Measurements from ENCODE around the gene DENND1B. TPM values are rescaled to one million over a fixed set of nuclear protein-coding genes. Genes with fewer than 3 reads are reported as not detected.
A peak's percentile ranks its signal among the peaks of the same experiment; 100 is the strongest.

DENND1B gene
- total and polyA plus RNA-seq, 12 donors = 1.7 to 14.3 (median 6.5) TPM

DNA sequence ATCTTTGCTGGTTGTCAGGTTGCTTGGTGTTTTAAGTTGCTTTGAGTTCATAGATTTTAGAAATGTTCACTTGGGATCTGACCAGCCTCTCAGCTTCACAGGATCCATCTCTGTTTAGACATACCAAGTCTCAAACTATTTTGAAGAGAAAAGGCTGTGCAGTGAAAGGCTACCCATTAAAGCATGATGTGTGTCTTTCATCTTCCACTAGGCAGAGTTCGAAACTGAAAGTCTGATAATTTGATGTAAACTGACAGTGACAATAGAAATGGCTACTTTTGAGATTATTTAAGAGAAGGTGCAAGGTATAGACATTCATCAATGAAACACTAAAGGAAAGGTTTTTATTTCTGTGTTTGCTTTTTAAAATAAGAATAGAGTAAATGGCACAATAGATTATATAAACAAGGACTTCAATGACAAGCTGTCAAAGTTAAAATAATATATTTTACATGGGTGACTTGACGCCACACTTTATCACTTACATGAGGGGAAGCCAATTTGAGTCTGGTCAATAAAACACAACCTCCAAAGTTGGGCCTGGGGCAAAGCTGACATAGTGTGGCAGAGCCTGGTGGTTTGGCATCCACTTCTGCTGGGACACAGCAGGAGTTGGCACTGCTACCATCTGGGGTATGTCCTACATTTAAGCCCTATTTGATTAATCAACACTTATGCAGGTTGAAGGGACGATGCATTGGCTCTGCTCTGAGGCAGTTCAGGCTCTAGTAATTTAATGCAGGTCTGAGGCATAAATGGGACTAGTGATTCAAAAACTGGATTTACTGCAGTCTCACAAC lies 309.6 kb downstream of the DENND1B start:
- Histone ChIP-seq H3K9me3 (replicated peaks in 1 of 3) (no peaks in the 10 kb centered on the region), H3K4me1 (replicated peaks in 1 of 2) (no peaks in the 10 kb centered on the region), H3K27ac (no peak overlapping the region), H3K27me3 (no peaks in the 10 kb centered on the region), H3K36me3 (replicated peaks in 1 of 2) (no peaks in the 10 kb centered on the region), H3K4me3 (no peak overlapping the region)
- 86 to 93% (median 90%) methylated on average over 3 of the region's 3 CpGs for WGBS, 4 donors
- intact Hi-C loops (cut with DNase I) = no loop called here
- no peak for DNase-seq
- TF ChIP-seq, protein P1, sequence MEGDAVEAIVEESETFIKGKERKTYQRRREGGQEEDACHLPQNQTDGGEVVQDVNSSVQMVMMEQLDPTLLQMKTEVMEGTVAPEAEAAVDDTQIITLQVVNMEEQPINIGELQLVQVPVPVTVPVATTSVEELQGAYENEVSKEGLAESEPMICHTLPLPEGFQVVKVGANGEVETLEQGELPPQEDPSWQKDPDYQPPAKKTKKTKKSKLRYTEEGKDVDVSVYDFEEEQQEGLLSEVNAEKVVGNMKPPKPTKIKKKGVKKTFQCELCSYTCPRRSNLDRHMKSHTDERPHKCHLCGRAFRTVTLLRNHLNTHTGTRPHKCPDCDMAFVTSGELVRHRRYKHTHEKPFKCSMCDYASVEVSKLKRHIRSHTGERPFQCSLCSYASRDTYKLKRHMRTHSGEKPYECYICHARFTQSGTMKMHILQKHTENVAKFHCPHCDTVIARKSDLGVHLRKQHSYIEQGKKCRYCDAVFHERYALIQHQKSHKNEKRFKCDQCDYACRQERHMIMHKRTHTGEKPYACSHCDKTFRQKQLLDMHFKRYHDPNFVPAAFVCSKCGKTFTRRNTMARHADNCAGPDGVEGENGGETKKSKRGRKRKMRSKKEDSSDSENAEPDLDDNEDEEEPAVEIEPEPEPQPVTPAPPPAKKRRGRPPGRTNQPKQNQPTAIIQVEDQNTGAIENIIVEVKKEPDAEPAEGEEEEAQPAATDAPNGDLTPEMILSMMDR (IDR thresholded peaks at IDR 0.05) = no peak
- no peak for TF ChIP-seq POLR2A (IDR thresholded peaks at IDR 0.05)

DNA sequence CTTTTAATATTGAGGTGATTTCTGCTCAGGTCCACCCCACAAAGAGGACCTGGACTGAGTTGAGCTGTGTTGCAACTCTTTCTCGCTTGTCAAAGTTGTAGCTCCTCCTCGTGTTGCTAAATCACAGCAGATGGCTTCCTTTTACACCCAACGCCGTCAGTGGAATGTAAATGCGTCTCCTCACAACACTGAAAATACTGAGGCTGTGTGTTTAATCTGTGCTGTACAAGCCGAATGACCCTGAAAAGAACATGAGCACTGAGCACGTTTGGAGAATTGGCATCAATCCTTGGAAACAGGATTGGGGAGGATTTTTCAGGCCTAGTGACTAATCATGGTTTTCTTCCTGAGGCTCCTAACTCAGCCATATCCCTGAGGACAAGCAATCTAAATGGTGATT lies 311.2 kb downstream of the DENND1B start:
- intact Hi-C loops (cut with DNase I) = no loop called here
- H3K27me3 ChIP-seq = no peaks in the 10 kb centered on the region
- DNase-seq = peak in 6 of 7 donors; percentile 20 to 62 (median 28)
- TF ChIP-seq, protein P1 (IDR thresholded peaks at IDR 0.05) = no peak
- no peak for TF ChIP-seq POLR2A (IDR thresholded peaks at IDR 0.05)
- H3K4me3 ChIP-seq = no peak overlapping the region
- no peak overlapping the region for H3K27ac ChIP-seq
- 17 to 23% (median 18%) methylated on average over 7 of the region's 7 CpGs for WGBS, 4 donors
- no peaks in the 10 kb centered on the region for H3K36me3 ChIP-seq (replicated peaks in 1 of 2)
- no peaks in the 10 kb centered on the region for H3K9me3 ChIP-seq (replicated peaks in 1 of 3)
- no peaks in the 10 kb centered on the region for H3K4me1 ChIP-seq (replicated peaks in 1 of 2)

DNA sequence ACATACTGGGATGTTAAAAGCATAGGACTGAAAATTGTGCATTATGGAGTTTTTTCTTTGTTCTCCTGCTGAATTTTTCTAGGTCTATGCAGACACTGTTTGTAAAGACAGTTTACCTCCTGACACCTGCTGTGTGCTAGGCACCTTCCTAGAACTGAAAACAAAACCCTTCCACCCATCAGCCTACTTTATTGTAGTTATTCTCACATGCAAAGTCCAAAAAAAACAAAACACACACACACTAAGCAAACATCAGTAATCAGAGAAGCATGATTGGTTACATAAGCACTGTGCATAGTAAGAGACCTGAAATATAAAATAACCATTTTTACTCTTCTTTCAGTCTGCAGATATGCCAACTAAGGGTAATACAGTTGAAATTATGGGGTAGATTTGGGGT lies 312.1 kb downstream of the DENND1B start:
- no peaks in the 10 kb centered on the region for H3K9me3 ChIP-seq (replicated peaks in 1 of 3)
- H3K36me3 ChIP-seq (replicated peaks in 1 of 2) = no peaks in the 10 kb centered on the region
- TF ChIP-seq POLR2A (IDR thresholded peaks at IDR 0.05) = no peak
- TF ChIP-seq, protein P1 (IDR thresholded peaks at IDR 0.05) = no peak
- no peak overlapping the region for H3K27ac ChIP-seq
- no peaks in the 10 kb centered on the region for H3K4me1 ChIP-seq (replicated peaks in 1 of 2)
- H3K27me3 ChIP-seq = no peaks in the 10 kb centered on the region
- H3K4me3 ChIP-seq = no peak overlapping the region
- intact Hi-C loops (cut with DNase I) = no loop called here
- no peak for DNase-seq

DNA sequence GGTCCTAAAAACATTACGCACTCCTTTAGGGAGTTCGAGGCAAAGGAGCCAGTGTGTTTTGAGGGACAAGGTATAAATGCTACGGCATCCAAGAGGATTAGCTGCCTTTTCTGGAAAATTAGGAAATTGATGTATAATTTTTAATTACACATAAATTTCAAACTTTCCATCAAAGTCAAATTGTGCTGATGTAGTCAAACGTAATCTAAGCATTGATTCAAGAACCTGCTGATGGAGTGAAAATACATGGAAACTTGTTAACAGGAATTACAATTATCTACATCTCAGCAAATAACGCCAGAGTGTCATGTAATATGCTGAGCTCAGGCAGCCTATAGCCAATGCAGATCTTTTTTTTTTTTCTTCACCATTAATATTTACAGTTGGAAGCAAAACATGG lies 312.7 kb downstream of the DENND1B start:
- no peak for TF ChIP-seq POLR2A (IDR thresholded peaks at IDR 0.05)
- TF ChIP-seq, protein P1 (IDR thresholded peaks at IDR 0.05) = no peak
- WGBS, 4 donors = 82 to 90% (median 88%) methylated on average over 5 of the region's 5 CpGs
- no peaks in the 10 kb centered on the region for H3K27me3 ChIP-seq

More for the DNA sequence above, 312.7 kb downstream of the DENND1B start:
- Histone ChIP-seq H3K4me3 (no peak overlapping the region), H3K9me3 (replicated peaks in 1 of 3) (no peaks in the 10 kb centered on the region), H3K4me1 (replicated peaks in 1 of 2) (no peaks in the 10 kb centered on the region), H3K27ac (no peak overlapping the region), H3K36me3 (replicated peaks in 1 of 2) (no peaks in the 10 kb centered on the region)
- no peak for DNase-seq
- intact Hi-C loops (cut with DNase I) = no loop called here

Small RNAs within 50 kb of the gene (small RNA-seq; reads per million reads assigned to genes)
- 0 reads per million in 2 donors for gene RF00019

Other genes starting within 250 kb of the DENND1B start
- 10 to 100 TPM in 7 of 9 donors, 1 to 10 TPM in 2; 8.9 to 63.8 (median 15.3) TPM for gene C1orf53, start 127.2 kb upstream of the DENND1B start, total RNA-seq
- gene C1orf53, start 127.2 kb upstream of the DENND1B start, polyA plus RNA-seq = 10 to 100 TPM; 10.4 to 20.5 (median 15.4) TPM
- under 1 TPM in 4 of 9 donors, not detected in 5; under 0.01 to 0.14 (median 0.07) TPM for gene LHX9, start 141.9 kb upstream of the DENND1B start, total RNA-seq
- under 1 TPM; 0.03 to 0.16 (median 0.13) TPM for gene LHX9, start 141.9 kb upstream of the DENND1B start, polyA plus RNA-seq